Right lobe of liver (tissue), 4 donors: ENCODE measurements around the gene DPF1.

Source experiments
- CTCF ChIP-seq, 4 donors: fragments of 200-600 bp in 3 of 4; fragments of 450-650 bp in 1 of 4; IDR thresholded peaks; one replicate each; pipeline versions ENCODE4 v1.5.1 to v1.8.0; 2016 to 2022; ENCODE audit warnings: antibody characterized with exemption in 4 of 4, mild to moderate bottlenecking in 2 of 4
- POLR2A ChIP-seq: fragments of 450-650 bp; IDR thresholded peaks from one replicate; pipeline ENCODE4 v1.6.1; 2017; ENCODE audit warnings: antibody characterized with exemption, mild to moderate bottlenecking
- donor health status: DM: no; HTN: no; CAD: no.
- donor health status: DM: no; HTN: no; CAD: no.
- donor health status: DM: no; HTN: yes; CAD: no.

- TF ChIP-seq CTCF (IDR thresholded peaks at IDR 0.05), result no peak
- TF ChIP-seq POLR2A, result no peak
Measured at GRCh38 chr19:38204096-38204495, 19.9 kb downstream of the DPF1 start.
